NCI-H146 (cell line): ENCODE measurements around the gene TSPAN32.

ENCODE experiments used
- DNase-seq: peaks from one replicate; lab custom pipeline; 2025; lab: John Stamatoyannopoulos, UW

TSPAN32 gene

GRCh38 chr11:2366276-2366675 lies 64.5 kb downstream of the TSPAN32 start:
- DNase-seq = no peak

DNA sequence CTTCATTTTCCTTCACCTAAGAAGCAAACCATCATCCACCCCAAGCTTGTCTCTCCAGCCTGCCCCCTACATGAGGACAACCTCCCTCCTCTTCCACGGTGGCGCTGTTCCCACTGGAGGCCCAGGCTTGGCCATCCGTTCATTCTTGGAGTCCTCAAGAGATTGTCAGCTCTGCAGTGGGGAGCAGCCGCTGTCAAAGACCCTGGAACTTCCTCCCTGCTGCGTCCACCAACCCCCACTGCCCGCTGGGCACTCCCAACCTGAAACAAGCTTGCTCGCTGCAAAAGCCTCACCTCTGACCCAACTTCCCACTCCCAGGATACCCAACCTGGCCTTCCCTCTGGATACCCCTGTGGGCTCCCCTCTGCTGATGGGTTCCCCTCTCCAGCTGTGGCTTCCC lies 64.9 kb downstream of the TSPAN32 start:
- DNase-seq = no peak

- DNase-seq = no peak
Measured at GRCh38 chr11:2367266-2368160, 65.7 kb downstream of the TSPAN32 start.
